Muscle of leg (tissue), 11 donors: ENCODE data around the gene TRDN. TPM values are rescaled to one million over a fixed set of nuclear protein-coding genes. Genes with fewer than 3 reads are reported as not detected.

Experiments
- DNase-seq: peaks from one replicate; pipeline ENCODE4 v3.0.0; 2013
- H3K27ac ChIP-seq: one replicate; pipeline ENCODE4 v1.5.1; 2013; ENCODE audit warnings: mild to moderate bottlenecking, low read length, control low read depth
- H3K27me3 ChIP-seq: one replicate; pipeline ENCODE4 v1.6.1; 2013; ENCODE audit warnings: low read length; ENCODE audit not compliant: control insufficient read depth, insufficient read depth
- H3K36me3 ChIP-seq: one replicate; pipeline ENCODE4 v1.6.1; 2013; ENCODE audit warnings: low read length; ENCODE audit not compliant: control insufficient read depth, insufficient read depth
- H3K4me1 ChIP-seq: one replicate; pipeline ENCODE4 v1.6.1; 2013; ENCODE audit warnings: low read length; ENCODE audit not compliant: control insufficient read depth, insufficient read depth
- H3K4me3 ChIP-seq: one replicate; pipeline ENCODE4 v1.5.1; 2013; ENCODE audit warnings: low read length, control low read depth
- H3K9me3 ChIP-seq: replicated peaks from 2 replicates; pipeline ENCODE4 v1.6.1; 2013; ENCODE audit warnings: low read depth, low read length; ENCODE audit not compliant: control insufficient read depth
- WGBS: methylation state at CpG from one replicate; pipeline ENCODE4 v1.1.5; 2013; ENCODE audit warnings: missing lambda C conversion rate; ENCODE audit not compliant: insufficient coverage; 5-methylcytosine and 5-hydroxymethylcytosine counted together
- polyA plus RNA-seq, 8 donors: library from polyadenylated mRNA; unstranded; fragments of 120-200 nt; gene quantifications; one replicate each; pipeline versions ENCODE4 v1.2.1 to v1.2.3, GENCODE V29; 2013; ENCODE audit warnings: inconsistent platforms in 1 of 8, low replicate concordance in 1 of 8; ENCODE audit not compliant: insufficient read length in 8 of 8, insufficient read depth in 1 of 8
- total RNA-seq: library from RNA; stranded (reverse); fragments of 120-200 nt; gene quantifications from one replicate; pipeline ENCODE4 v1.2.4, GENCODE V29; 2013

TRDN gene
- total and polyA plus RNA-seq, 9 donors, result 97.2 to 223 (median 169) TPM

- no peaks in the 10 kb centered on the region for H3K27me3 ChIP-seq
- no peaks in the 10 kb centered on the region for H3K4me1 ChIP-seq
- no peaks in the 10 kb centered on the region for H3K36me3 ChIP-seq
- H3K4me3 ChIP-seq, result no peak overlapping the region
- H3K27ac ChIP-seq, result no peak overlapping the region
- DNase-seq, result no peak
- no peaks in the 10 kb centered on the region for H3K9me3 ChIP-seq
These were observed 87.3 kb downstream of the TRDN start for GRCh38 chr6:123549476-123549875.

DNA sequence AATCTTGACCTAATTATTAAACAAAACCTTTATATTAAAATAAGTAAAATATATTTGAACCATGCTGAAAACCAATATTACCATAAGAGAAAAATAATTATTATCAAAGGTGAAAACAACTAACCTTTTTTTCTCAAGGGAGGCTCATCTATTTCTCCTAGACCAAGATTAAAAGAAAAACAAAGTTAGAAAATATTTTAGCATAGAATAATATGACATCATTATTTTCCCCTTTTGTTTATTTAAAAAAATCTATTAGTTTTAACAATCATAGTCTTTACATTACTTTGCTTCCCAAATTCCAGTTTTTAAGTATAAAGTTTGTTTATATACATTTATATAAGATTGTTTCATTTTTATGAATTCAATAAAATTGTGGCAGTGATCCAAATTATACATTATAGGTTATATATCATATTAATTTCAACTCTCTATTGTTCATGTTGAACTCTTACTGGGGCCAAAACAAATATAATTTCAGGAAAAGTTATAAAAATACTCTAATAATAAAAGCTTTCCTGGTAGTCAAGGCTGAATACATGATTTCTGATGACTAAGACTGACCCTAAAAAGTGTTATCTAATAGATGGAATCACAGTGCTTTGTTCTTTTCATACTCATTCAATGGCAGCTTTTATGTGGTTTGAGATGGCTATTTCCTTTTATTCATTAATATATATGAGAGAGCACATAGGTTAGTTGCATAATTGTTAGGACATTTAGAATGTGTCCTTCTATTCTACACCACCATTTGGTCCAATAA lies 89.4 kb downstream of the TRDN start:
- Histone ChIP-seq H3K27me3 (no peaks in the 10 kb centered on the region), H3K4me3 (no peak overlapping the region), H3K27ac (no peak overlapping the region), H3K36me3 (no peaks in the 10 kb centered on the region), H3K4me1 (no peaks in the 10 kb centered on the region), H3K9me3 (no peaks in the 10 kb centered on the region)
- no peak for DNase-seq

DNA sequence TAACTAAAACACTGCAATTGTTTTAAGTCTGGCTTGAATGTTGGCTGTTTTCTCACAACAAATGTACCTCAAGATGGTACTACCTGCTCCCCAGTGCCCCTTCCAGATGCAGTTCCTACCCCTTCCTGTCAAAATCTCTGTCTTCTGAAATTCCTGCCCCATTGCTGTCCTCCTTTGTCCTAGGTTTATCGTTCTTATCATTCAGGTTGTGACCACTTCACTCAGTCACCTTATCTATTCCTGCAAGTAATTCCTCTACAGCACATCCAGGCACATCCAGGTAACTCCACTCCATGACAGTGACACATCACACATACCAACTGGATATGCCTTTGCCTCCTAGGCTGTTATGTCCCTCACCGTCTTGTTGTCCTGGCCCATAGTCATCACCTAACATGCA lies 90.2 kb downstream of the TRDN start:
- Histone ChIP-seq H3K36me3 (no peaks in the 10 kb centered on the region), H3K9me3 (no peaks in the 10 kb centered on the region), H3K27me3 (no peaks in the 10 kb centered on the region), H3K4me1 (no peaks in the 10 kb centered on the region), H3K27ac (no peak overlapping the region), H3K4me3 (no peak overlapping the region)
- no peak for DNase-seq
- 82% methylated on average over 1 of the region's 2 CpGs for WGBS

DNA sequence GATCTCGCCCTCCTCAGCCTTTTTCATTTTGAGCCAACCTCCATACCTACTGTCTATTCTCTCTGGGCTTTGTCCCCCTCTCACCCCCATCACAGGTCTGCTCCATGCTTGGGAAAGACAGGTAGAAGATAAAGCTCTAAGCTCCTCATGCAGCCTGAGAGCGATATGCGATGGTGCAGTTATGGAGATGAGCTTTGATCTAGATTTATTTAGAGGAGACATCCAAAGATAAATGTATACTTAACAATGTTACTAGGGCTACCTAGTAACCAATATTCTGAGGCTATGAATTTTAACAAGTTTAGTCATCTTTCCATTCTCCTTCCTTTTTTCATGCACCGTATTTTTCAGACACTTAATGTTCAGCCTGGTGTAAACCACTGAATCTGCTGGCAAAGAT lies 95.3 kb downstream of the TRDN start:
- no peaks in the 10 kb centered on the region for H3K27me3 ChIP-seq
- no CpG with 5 or more reads among the region's 4 CpGs for WGBS
- H3K27ac ChIP-seq, result no peak overlapping the region
- H3K4me3 ChIP-seq, result no peak overlapping the region
- no peak for DNase-seq
- H3K4me1 ChIP-seq, result no peaks in the 10 kb centered on the region
- H3K9me3 ChIP-seq, result no peaks in the 10 kb centered on the region
- no peaks in the 10 kb centered on the region for H3K36me3 ChIP-seq

GRCh38 chr6:123533862-123534648 lies 102.7 kb downstream of the TRDN start:
- Histone ChIP-seq H3K27ac (no peak overlapping the region), H3K9me3 (no peaks in the 10 kb centered on the region), H3K27me3 (no peaks in the 10 kb centered on the region), H3K36me3 (no peaks in the 10 kb centered on the region), H3K4me3 (no peak overlapping the region), H3K4me1 (no peaks in the 10 kb centered on the region)
- DNase-seq, result no peak
- WGBS, result no CpG with 5 or more reads among the region's 2 CpGs

- DNase-seq, result no peak
- no peak overlapping the region for H3K4me3 ChIP-seq
- no peaks in the 10 kb centered on the region for H3K9me3 ChIP-seq
- H3K36me3 ChIP-seq, result no peaks in the 10 kb centered on the region
- WGBS, result no CpG with 5 or more reads among the region's 1 CpG
- H3K27ac ChIP-seq, result no peak overlapping the region
- no peaks in the 10 kb centered on the region for H3K4me1 ChIP-seq
- no peaks in the 10 kb centered on the region for H3K27me3 ChIP-seq
These were observed 106.9 kb downstream of the TRDN start for GRCh38 chr6:123529843-123530242.

GRCh38 chr6:123529058-123529457 lies 107.7 kb downstream of the TRDN start:
- WGBS, result no CpG with 5 or more reads among the region's 4 CpGs
- no peak for DNase-seq
- Histone ChIP-seq H3K4me1 (no peaks in the 10 kb centered on the region), H3K27ac (no peak overlapping the region), H3K9me3 (no peaks in the 10 kb centered on the region), H3K27me3 (no peaks in the 10 kb centered on the region), H3K36me3 (no peaks in the 10 kb centered on the region), H3K4me3 (no peak overlapping the region)

DNA sequence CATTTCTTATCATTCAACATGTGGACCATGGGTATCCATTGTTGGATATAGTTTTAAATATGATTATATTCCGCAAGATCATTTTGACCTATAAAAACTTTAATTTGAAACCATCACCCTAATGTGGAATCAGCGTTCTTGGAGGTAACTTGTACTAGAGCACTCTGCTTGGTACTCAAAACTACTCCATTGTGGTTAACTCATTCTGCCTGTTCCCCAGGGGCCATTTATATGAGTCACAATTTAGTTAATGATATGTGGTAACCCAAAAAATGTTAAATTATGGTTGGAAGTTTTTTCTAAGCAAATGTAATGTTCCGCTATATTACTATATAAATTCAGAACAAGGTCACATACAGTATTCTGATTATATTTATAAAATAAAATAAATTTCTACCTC lies 109.3 kb downstream of the TRDN start:
- no peak overlapping the region for H3K4me3 ChIP-seq

GRCh38 chr6:123526128-123526527 lies 110.6 kb downstream of the TRDN start:
- no peaks in the 10 kb centered on the region for H3K9me3 ChIP-seq
- no peak for DNase-seq
- no peaks in the 10 kb centered on the region for H3K4me1 ChIP-seq
- no peaks in the 10 kb centered on the region for H3K36me3 ChIP-seq
- H3K27me3 ChIP-seq, result no peaks in the 10 kb centered on the region
- no CpG with 5 or more reads among the region's 2 CpGs for WGBS
- no peak overlapping the region for H3K4me3 ChIP-seq
- no peak overlapping the region for H3K27ac ChIP-seq

More for the DNA sequence above, 109.3 kb downstream of the TRDN start:
- WGBS, result no CpG with 5 or more reads among the region's 3 CpGs
- Histone ChIP-seq H3K27ac (no peak overlapping the region), H3K9me3 (no peaks in the 10 kb centered on the region), H3K27me3 (no peaks in the 10 kb centered on the region), H3K36me3 (no peaks in the 10 kb centered on the region), H3K4me1 (no peaks in the 10 kb centered on the region)
- DNase-seq, result no peak

DNA sequence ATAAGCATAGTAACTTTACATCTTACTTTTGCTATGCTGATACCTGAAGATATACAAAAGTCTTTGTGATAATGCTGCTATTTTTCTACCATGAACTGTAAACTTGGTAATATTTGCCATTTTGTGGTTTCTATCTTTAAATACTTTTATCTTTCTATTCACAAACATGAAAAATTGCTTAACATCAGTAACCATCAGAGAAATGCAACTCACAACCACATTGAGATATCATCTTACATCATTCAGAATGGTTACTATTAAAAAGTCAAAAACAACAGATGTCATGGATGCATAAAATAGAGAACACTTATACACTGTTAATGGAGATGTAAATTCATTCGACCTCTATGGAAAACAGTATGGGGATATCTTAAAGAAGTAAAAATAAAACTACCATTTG lies 112.0 kb downstream of the TRDN start:
- H3K27ac ChIP-seq, result no peak overlapping the region
- no CpG with 5 or more reads among the region's 1 CpG for WGBS

More for the DNA sequence above, 112.0 kb downstream of the TRDN start:
- Histone ChIP-seq H3K27me3 (no peaks in the 10 kb centered on the region), H3K4me1 (no peaks in the 10 kb centered on the region), H3K4me3 (no peak overlapping the region), H3K36me3 (no peaks in the 10 kb centered on the region), H3K9me3 (no peaks in the 10 kb centered on the region)
- no peak for DNase-seq
